ENCODE data around the gene CDCA4. TPM values are rescaled to one million over a fixed set of nuclear protein-coding genes. Genes with fewer than 3 reads are reported as not detected.

The CDCA4 gene
- total and polyA plus RNA-seq, 10 of the 15 experiments (the other 5 are each of a cell fraction or from before 2014, with no cell fraction given): 10.4 to 64.0 (median 52.1) TPM

- DNase-seq (ENCODE audit: low read depth, low spot score): no peak
- Histone ChIP-seq H3K9me3 (replicated peaks; ENCODE audit: control insufficient read depth, insufficient read depth, low read length) (no peaks in the 10 kb centered on the region), H4K20me1 (ENCODE audit: control insufficient read depth, insufficient read depth) (no peaks in the 10 kb centered on the region), H3K9ac (ENCODE audit: control insufficient read depth, insufficient read depth, low read length) (no peak overlapping the region), H3K4me2 (ENCODE audit: control insufficient read depth, insufficient read depth) (no peak overlapping the region), H3K27ac (ENCODE audit: control insufficient read depth, insufficient read depth) (no peak overlapping the region), H3K4me1 (ENCODE audit: control insufficient read depth, insufficient read depth, low read length) (no peaks in the 10 kb centered on the region), H3K36me3 (ENCODE audit: control insufficient read depth in 2 of 2, insufficient read depth in 2 of 2, low read length in 1 of 2) (no peaks in the 10 kb centered on the region), H2AFZ (ENCODE audit: control insufficient read depth, low read depth, low read length) (no peak overlapping the region), H3K79me2 (ENCODE audit: control insufficient read depth, insufficient read depth, low read length) (no peaks in the 10 kb centered on the region), H3K4me3 (no peak overlapping the region), H3K27me3 (replicated peaks in 1 of 2; ENCODE audit: control insufficient read depth in 2 of 2, insufficient read depth in 2 of 2, low read length in 1 of 2) (no peaks in the 10 kb centered on the region)
- intact Hi-C loops (cut with micrococcal nuclease; ENCODE audit: unreplicated experiment) (no loop called here), in situ Hi-C loops (cut with MboI) (no loop called here)
- POLR2A ChIA-PET: interaction anchor here (0.7 kb wide), 1 partner anchor 1404 kb away, joined by 4 read pairs; no protein-coding TSS in a partner anchor
- ATAC-seq: no peak
- SMC1A ChIA-PET (ENCODE audit: uncharacterized antibody, unreplicated experiment): no interaction called here
- RAD21 ChIA-PET (ENCODE audit: unreplicated experiment): no interaction called here
- no peak for FAIRE-seq
- WGBS (ENCODE audit: insufficient coverage, insufficient replicate concordance, low lambda C conversion rate, missing lambda C conversion rate): 99% methylated on average over 5 of the region's 5 CpGs
- CTCF ChIA-PET: interaction anchor here (0.6 to 1.2 kb wide), 2 partner anchors 40 to 83 kb away, joined by 3 to 4 read pairs; no protein-coding TSS in a partner anchor
- BruUV-seq (replicated peaks): no TSS peak
- TF ChIP-seq REST (IDR thresholded peaks at IDR 0.05; ENCODE audit: low read depth, low read length) (no peak), NFXL1 (IDR thresholded peaks at IDR 0.05; ENCODE audit: borderline replicate concordance) (no peak), ATF3 (IDR thresholded peaks at IDR 0.05; ENCODE audit: borderline replicate concordance, extremely low read depth, low read depth, low read length) (no peak), KLF5 (IDR thresholded peaks at IDR 0.05; ENCODE audit: partially characterized antibody) (no peak), DPF2 (IDR thresholded peaks at IDR 0.05) (no peak), BCLAF1 (IDR thresholded peaks at IDR 0.05) (no peak), YBX1 (IDR thresholded peaks at IDR 0.05) (no peak), CEBPZ (IDR thresholded peaks at IDR 0.05; ENCODE audit: low read depth, low read length) (no peak), ESRRA (IDR thresholded peaks at IDR 0.05; ENCODE audit: low read length) (no peak), PAX8 (IDR thresholded peaks at IDR 0.05) (no peak), PBX3 (IDR thresholded peaks at IDR 0.05; ENCODE audit: insufficient replicate concordance, low read depth, low read length) (no peak), CREB1 (IDR thresholded peaks at IDR 0.05; ENCODE audit: low read depth) (no peak), POLR2AphosphoS5 (IDR thresholded peaks at IDR 0.05; ENCODE audit: low read length) (no peak)
Measured at GRCh38 chr14:104998801-104999200, 22.1 kb downstream of the CDCA4 start.

All from GM12878 (cell line).